GM18867 (cell line): ENCODE measurements around the gene NCR3LG1.
A peak's percentile ranks its signal among the peaks of the same experiment; 100 is the strongest.

Experiments
- ATAC-seq: cut with Tn5 transposase; IDR thresholded peaks from one replicate; pipeline ENCODE4 v1.9.1; 2021; ENCODE audit warnings: mild to moderate bottlenecking, moderate library complexity; ENCODE audit not compliant: unreplicated experiment

Gene NCR3LG1

DNA sequence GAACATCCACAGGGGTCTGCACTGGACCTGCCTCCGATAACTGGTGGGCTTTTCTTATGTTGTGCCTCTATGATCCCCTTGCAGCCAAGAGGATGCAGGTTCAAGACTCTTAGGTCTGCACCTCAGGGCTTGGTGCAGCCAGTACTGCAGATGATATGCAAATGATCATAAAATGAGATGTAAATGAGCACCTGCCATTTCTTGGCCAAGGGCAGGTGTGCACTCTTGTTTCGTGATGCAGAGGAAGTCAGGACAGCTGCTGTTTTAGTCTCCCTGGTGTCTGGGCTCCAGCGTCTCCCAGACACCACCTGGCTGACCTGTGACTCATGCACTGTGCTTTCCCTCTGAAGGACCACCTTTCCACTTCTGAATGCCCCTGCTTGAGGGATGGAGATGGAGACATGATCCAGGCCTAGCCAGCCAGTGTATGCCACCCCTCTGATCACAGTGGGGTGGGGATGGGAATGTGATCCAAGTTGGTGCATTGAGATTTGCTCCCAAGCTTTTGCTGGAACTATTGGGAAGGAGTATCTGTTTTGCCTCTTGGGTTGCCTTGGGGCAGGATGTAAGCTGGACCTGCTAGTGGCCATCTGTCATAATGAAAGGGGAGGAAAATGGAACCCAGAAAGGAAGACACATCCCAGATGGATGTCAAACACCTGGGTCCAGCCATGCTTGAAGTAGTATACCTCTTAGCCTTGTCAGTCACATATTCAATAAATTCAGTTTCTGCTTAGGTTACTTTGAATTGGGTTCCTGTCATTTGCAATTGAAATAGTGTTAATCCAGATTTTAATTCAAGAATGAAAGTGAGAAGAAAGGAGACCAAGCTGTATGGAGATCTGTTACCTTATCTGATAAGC, 40.1 kb downstream of the NCR3LG1 start:
- no peak for ATAC-seq

DNA sequence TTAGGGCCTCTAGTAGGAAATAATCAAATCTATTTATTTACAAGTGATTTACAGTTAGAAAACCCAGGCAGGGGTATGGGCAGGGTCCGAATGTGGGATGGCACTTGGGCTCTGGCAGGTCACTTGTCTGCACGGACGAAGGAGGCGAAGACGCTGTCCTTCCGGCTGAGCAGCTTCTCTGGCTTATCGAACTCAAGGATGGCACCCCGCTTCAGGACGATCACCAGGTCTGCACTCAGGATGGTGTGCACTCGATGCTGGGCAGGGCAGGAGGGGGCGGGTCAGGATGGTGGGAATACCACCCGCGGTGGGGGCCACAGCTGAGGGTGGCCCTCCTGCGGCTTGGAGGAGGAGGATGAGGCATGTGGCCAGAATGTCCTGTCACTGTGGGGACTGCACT, 41.3 kb downstream of the NCR3LG1 start:
- ATAC-seq: no peak

DNA sequence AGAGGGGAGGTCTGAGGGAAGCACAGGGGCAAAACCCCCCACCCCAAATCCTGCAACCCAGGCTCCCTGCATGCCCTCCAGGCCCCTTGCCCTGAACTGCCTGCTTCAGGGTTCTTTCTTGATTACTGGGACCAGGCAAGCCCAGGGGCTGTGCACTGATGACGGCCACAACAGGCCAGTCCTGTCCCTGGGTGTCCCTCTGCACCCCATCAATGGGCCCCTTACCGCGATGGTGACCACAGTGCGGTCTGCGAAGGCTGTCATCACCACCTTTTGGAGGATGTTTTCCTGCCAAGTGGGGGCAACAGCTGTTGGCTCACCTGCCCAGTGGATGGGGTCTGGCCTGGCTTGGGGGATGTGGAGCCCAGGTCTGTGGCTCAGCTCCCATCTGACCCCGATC, 41.9 kb downstream of the NCR3LG1 start:
- no peak for ATAC-seq

DNA sequence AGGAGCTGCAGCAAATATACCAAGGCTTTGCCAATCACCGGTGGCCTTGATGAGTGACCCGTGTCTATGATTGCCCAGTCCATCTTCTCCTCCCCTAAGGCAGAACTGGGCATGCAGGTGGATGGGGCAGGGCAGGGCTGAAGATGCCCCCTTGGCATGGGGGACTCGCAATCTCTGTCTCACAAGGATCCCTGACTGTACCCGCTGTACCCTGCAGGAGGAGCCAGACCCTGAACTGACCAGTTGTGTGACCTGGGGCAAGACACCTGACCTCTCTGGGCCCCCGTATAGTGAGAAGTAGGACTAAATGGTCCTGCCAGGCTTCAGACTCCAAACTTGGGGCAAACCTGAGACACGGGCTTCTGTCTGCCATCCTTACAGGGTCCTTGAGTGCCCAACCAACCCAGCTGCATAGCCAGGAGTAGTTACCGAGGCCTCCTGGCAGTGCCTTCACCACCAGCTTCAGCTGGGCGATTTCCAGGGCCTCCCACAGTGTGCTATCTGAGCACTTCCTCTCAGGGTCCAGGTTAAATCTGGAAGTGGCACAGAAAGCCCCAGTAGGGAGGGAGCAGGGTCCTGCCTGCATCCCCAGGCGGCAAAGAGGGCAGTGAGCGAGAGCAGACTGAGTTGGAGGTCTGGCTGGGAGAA, 43.3 kb downstream of the NCR3LG1 start:
- ATAC-seq: no peak

DNA sequence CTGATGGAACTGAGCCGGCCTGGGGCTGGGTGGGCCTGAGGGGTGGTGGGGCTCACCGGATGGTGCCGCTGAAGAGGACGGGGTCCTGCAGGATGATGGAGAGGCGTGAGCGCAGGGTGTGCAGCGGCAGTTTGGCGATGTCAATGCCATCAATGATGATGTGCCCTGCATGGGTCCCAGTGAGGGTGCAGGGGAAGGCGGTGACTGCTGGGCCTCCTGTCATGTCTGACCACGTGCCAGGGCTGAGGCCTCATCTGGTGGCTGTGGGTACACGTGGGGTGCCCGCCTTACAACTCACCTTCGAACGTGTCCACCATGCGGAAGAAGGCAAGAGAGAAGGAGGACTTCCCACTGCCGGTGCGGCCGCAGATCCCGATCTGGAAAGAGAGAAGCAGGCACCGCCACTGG, 44.0 kb downstream of the NCR3LG1 start:
- no peak for ATAC-seq

DNA sequence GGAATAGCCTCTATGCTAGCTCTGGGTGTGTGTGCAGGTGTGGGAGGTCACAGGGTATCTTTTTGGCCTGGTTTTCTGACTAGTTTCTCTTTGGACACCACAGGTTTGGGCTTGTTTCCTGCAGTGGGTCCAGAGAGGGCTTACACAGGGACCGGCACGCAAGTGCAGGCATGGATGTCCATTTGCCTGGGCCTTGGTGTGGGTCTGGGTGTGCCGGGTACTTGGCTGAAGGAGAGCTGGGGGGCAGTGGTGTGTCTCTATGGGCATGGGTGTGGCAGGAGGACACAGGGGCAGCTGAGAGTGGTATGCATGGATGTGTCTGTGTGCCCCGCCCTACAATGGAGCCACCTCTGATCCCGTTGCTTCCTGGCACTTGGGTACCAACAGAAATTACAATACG, 44.4 kb downstream of the NCR3LG1 start:
- ATAC-seq: no peak

DNA sequence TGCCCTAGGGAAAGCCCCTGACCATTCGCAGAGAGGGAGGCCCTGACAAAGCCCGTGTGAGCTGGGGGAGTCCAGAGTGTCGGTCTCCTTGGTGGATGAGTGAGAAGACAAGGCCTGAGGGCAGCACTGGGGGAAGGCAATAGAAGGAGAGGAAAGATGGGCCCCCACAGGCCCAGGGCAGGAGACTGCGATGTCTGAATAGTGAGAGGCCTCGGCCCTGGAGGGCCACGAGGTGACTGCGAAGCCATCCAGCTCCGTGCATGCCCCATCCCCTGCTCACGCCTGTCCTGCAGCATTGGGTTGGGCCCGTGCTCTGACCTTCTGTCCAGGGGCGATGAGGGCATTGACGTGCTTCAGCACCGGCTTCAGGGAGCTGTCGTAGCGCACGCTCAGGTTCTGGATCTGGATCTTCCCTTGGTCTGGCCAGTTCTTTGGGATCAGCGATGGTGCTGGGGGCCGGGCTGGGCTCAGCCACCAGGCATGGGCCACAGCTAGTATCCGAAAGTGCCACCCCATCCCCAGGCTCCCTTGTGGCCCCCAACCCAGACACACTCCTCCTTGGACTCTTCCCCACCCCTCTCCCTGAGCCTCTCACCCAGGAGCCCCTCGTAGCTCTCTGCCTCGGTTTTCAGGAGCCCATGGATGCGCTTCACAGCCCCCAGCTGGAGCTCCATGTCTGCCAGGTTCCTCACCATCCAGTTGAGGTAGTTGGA, 45.2 kb downstream of the NCR3LG1 start:
- no peak for ATAC-seq

DNA sequence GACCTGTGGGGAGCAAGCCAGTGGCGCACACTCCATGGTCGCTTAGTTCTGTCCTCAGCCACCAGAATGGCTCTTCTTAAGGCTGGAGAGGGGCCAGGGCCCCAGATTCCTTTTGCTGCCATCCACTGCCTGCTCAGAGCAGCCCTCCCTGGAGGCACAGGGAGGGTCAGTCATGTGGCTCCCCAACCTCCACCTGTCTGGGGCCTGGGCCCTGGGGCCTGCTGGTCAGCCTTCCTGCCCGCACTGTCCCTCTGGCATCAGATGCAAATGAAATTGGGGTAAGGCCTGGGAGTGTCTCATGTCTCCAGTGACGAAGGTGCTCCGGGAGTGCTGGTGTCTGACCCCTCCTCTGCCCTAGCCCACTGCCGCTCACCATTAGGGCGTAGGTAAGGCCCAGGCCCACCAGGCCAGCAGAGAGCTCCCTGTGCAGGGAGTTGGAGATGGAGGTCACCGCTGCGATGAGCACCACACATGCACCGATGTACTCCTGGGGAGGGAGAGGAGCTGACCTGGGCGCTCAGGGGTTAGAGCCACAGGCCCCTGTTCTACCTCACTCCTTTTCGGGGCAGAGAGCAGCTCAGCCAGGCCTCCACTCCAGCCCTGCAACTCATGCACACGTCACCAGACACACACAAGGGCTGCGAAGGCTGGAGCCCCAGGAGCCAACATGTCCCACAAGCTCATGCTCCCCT, 45.9 kb downstream of the NCR3LG1 start:
- no peak for ATAC-seq

DNA sequence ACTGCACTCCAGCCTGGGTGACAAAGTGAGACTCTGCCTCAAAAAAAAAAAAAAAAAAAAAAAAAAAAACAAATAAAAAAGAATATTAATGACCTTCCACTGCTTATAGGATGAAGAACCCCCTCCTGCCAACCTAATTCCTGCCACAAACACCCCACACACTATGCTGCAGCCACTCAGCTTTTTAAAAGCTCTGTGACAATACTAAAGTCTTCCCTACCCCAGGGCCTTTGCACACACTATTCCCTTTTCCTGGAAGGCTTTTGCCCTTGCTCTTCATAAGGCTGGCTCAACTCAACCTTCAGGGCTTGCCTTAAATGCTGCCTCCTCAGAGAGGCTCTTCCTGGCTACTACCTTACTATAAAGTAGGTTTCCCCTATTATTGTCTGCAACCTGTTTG, 47.6 kb downstream of the NCR3LG1 start:
- no peak for ATAC-seq

DNA sequence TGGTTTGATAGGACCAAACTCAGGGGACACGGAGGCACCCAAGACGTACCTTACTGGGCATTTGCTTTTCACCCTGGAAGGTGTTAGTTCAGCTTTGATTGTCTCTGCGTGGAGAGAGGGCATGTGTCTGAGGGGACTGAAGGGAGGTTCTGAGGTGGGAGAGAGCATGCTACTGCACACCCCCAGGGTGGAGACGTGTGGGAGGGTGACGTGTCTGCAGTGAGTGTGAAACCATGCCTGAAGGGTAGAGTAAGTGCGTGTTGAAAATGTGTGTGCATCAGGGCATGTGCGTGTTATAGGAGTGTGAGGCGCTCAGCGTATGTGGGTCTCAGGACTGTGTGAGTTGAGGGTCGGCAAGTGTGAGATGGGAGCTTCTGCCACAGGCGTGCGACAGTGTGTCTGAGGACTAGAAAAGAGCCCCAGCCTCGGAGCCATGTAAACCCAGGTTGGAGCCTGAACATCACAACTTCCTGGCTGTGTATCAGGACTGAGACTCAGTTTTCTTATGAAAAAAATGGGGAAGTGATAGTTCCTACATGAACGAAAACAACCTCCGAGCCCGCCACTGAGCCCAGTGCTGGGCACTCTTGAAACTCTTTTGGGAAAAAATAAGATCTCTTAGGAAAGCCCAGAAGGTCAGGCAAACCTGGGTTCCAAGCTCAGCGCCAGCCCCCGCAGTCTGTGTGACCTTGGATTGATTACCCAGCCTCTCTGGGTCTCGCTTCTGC, 48.6 kb downstream of the NCR3LG1 start:
- peak; percentile 85 for ATAC-seq

DNA sequence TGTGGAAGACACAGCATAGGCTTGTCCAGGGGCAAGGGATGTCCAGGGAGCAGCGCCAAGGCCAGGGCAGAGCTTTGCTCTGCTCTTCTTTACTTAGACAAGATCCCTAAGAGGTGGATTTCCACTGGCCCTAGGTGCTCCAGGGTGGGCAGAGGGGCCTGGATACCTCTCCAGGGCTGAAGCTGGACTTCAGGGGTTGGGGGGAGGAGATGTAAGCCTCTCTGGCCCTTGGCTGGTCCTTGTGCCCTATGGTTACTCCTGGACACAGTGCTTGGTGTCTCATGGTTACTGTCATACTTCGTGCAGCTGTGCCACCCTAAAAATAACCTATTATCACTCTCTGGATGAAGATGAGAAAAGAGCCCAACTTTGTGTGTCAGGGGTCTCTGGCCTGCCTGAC, 49.7 kb downstream of the NCR3LG1 start:
- no peak for ATAC-seq

DNA sequence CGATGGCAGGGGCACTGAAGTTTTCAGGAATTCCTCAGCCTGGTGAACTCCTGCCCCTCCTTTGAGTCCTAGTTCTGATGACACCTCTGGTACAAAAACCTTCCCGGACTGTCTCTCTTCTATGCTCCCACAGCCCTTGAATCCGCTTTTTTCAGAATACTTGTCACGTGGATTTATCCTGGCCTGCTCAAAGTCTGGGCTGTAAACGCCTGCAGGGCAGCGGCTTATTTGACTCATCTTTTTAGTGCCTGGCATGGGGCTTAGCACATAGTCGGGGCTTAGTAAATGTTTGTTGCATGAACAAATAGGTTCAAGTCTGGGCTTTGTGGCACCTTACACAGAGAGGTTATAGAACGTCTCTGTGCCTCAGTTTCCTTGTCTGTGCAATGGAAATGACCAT, 50.2 kb downstream of the NCR3LG1 start:
- no peak for ATAC-seq

DNA sequence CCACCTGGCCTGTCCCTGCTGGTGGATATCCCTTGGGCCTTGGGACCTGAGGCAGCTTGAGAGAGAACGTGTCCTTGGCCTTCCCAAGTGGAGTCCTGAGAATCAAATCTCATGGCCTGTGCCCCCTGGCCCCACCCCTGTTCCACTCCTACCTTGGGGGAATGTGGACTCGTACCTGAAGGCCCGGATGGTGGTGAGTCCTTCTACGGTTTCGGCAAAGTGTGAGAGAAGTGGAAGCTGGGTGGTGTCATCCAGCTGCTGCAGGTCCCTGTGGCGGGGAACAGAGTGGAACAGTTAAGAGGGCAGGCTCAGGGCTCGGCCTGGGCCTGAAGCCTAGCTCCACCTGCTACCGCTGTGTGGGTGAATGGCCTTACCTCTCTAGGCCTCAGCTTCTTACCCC, 50.9 kb downstream of the NCR3LG1 start:
- no peak for ATAC-seq

DNA sequence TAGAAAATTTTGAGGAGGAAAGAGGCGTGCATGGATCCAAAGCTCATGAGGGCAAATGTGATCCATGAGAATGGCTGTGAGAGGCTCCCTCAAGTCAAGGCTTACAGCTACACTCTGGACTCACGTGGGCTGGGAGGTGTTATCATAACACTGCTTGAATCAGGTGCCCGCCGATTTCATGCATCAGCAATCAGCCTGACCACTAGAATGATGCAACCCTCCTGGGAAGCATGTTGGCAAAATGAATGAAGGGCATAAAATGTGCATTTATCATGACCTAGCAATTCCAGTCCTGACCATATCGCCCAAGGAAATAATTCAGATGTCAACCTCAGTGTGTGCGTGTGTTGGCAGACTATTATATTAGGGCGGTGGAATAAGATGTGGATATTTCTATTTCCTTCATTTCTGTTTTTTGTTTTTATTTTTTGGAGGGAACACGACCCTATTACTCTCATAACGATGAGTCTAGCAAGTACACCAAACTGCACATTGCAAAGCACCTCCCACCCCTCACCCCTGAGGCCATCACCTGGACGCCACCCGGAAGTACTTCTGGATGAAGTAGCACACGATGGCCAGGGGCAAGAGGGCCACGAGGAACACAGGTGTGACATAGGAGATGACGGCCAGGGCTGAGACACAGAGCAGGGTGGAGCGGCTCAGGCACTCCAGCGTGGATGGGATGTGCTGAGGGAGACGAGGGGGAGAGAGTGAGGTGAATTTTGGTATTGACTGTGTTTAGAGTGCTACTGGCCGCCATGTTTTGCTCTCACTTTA, 52.6 kb downstream of the NCR3LG1 start:
- no peak for ATAC-seq

DNA sequence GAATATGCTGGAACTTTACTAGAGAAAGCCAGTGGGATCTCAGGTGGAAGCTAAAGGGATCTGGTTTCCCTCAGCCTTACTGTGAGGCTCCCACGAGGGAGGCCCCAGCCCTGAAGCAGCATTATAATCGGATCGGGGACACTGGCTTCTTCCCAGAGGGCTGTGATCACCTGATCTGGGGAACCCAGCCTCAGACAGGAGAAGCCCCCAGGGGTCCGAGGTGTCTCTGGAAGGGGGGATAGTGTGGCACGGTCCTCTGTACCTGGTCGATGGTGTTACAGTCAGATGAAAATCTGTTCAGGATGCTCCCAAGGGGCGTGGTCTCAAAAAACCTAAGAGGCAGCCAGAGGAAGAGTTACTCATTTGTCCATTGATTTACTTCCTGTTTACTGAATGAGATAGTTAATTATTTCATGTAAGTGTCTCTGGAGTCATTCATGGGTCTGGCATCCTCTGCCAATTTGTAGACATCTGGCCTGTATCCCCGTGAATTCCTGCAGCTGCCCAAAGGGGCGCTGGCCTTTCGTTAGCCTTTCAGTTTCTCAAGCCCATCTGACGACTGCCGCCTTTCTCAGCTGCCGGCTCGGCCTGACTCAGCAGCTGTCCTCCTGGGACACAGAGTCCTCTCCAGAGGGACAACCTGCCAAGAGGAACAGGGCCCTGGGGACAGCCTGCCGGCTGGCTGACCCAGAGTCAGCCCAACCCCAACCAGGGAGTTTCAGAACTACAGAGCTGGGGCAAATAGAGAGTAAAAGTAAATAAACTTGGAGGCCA, 53.8 kb downstream of the NCR3LG1 start:
- no peak for ATAC-seq

DNA sequence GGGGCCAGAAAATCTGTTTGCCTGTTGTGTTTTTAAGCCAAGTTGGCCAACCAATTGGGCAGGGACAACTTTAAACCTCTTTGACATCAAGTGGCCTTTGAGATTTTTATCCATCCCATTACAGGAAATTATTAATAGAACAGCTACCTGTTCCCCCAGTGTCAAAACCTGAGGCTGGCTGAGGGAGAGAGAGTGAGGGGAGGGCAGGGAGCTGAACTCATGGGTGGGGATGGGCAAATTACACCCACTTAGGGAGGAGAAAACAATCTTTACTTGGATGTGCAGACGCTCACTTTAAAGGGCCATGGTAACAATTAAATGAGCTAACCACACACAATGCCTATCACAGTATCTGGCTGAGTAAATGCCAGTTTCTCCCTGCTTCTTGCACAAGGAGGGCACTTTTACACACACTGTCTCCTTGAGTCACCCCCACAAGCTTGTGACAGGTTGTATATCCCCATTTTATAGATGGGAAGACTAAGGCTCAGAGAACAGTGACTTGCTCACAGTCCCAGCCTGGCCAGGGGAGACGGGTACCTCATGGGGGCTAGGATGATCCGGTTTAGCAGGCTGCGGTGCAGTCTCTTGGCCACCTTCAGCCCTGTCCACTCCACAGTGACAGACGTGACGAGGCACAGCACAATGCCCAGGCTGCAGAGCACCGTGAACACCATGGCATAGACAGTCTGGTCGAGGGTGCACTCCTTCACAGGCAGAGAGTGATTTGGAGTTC, 54.6 kb downstream of the NCR3LG1 start:
- no peak for ATAC-seq

DNA sequence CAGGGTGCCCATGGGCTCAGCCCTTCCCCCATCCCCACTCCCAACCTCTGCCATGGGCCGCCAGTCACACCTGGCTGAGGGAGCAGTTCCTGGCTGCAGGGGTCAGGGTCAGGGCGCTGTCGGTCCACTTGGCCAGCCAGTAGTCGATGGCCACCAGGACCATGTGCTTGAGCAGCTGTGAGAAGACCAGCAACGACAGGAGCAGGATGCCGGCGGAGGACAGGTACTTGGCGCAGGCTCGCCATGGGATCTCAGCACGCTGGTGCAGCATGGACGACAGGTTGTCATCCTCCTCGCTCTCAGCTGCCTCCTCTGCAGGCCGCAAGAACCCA, 55.2 kb downstream of the NCR3LG1 start:
- no peak for ATAC-seq

DNA sequence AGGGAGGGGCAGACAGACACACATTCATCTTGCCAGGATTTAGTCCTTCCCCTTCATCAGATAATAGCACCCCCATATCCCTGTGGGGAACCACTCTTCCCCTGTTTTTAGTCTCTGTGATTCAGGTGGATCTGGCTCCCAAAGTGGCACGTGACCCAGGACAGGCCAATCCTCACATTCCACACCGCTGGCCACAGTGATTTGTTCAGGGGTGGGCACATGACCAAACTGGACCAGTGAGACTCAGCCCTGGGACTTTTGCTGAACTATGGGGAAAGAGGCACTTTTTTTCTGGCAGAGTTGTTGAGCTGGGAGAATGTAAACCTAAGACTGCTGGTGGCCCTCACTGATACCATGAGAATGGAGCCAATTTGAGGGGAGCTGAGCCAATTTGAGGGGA, 56.0 kb downstream of the NCR3LG1 start:
- ATAC-seq: no peak

DNA sequence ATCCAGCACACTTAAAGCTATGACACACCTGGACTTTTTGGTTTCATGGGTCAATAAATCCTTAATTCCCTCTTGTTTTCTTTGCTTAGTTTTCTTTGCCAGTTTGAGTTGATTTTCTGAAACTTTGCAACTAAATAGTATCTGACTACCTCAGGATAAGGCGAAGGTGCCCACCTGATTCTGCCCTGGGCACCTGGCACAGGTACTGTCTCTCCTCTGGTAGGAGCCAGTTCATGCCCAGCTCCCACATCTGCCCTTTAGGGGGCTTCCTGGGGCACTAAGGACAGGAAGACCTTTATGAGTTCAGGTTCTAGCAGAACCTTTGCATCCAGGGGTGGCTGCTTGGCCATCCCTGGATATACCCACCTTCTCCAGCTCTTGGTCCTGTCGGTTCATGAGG, 56.4 kb downstream of the NCR3LG1 start:
- no peak for ATAC-seq
